ENCODE measurements around the gene TRMT10B. TPM values are rescaled to one million over a fixed set of nuclear protein-coding genes. Genes with fewer than 3 reads are reported as not detected.

TRMT10B gene
- total and polyA plus RNA-seq, 2 donors (not counting 1 experiment from before 2014, with no cell fraction given) = 5.6 to 7.5 TPM

DNA sequence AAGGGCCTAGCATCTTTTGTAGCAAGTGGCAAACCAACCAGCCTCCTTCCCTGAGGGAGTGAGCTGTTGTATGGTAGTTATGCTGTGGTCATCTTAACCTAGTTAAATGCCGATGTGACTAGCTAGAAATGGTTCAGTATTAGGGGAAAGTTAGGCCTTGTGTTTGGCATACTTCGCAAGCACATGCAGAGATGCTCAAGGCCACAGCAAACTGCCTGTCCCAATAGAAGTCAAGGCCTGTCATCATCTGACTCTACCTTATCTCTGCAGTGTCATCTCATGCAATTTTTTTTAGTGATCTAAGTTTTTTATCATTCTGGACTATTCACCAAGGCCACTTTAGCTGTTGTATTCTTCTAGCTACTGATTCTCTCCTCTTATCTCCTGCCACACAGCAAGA, 36.5 kb downstream of the TRMT10B start:
- no peak overlapping the region for H2AFZ ChIP-seq (ENCODE audit: low read length)
- no peaks in the 10 kb centered on the region for H3K36me3 ChIP-seq (ENCODE audit: control insufficient read depth, insufficient read depth, low read length)
- H4K20me1 ChIP-seq (ENCODE audit: control insufficient read depth, extremely low read depth, insufficient read depth, low read length) = no peaks in the 10 kb centered on the region
- no peak overlapping the region for H3K27ac ChIP-seq (ENCODE audit: insufficient read depth, low read length)
- H3K27me3 ChIP-seq (ENCODE audit: control insufficient read depth, insufficient read depth, low read length) = no peaks in the 10 kb centered on the region
- H3K79me2 ChIP-seq (ENCODE audit: control insufficient read depth, insufficient read depth, low read length) = no peaks in the 10 kb centered on the region
- no peaks in the 10 kb centered on the region for H3K9me3 ChIP-seq (ENCODE audit: control insufficient read depth, insufficient read depth, low read depth, low read length)
- no peak for DNase-seq (ENCODE audit: low read depth in 2 of 2)
- no peak overlapping the region for H3K9ac ChIP-seq (ENCODE audit: insufficient read depth, low read length)
- H3K4me3 ChIP-seq (replicated peaks in 1 of 4; ENCODE audit: control extremely low read depth in 1 of 4, insufficient read depth in 1 of 4, low read depth in 3 of 4, low read length in 4 of 4) = no peak overlapping the region
- TF ChIP-seq, protein P1, sequence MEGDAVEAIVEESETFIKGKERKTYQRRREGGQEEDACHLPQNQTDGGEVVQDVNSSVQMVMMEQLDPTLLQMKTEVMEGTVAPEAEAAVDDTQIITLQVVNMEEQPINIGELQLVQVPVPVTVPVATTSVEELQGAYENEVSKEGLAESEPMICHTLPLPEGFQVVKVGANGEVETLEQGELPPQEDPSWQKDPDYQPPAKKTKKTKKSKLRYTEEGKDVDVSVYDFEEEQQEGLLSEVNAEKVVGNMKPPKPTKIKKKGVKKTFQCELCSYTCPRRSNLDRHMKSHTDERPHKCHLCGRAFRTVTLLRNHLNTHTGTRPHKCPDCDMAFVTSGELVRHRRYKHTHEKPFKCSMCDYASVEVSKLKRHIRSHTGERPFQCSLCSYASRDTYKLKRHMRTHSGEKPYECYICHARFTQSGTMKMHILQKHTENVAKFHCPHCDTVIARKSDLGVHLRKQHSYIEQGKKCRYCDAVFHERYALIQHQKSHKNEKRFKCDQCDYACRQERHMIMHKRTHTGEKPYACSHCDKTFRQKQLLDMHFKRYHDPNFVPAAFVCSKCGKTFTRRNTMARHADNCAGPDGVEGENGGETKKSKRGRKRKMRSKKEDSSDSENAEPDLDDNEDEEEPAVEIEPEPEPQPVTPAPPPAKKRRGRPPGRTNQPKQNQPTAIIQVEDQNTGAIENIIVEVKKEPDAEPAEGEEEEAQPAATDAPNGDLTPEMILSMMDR (conservative IDR thresholded peaks at IDR 0.05 in 1 of 2, IDR thresholded peaks at IDR 0.05 in 1 of 2; ENCODE audit: low read depth in 1 of 2, low read length in 2 of 2) = no peak
- no peak for TF ChIP-seq EZH2 (IDR thresholded peaks at IDR 0.05; ENCODE audit: low read length, missing control alignments)
- no peak overlapping the region for H3K4me2 ChIP-seq (ENCODE audit: extremely low read depth, insufficient read depth, low read length)
- no peaks in the 10 kb centered on the region for H3K4me1 ChIP-seq (ENCODE audit: control insufficient read depth, extremely low read depth, insufficient read depth, low read length)

DNA sequence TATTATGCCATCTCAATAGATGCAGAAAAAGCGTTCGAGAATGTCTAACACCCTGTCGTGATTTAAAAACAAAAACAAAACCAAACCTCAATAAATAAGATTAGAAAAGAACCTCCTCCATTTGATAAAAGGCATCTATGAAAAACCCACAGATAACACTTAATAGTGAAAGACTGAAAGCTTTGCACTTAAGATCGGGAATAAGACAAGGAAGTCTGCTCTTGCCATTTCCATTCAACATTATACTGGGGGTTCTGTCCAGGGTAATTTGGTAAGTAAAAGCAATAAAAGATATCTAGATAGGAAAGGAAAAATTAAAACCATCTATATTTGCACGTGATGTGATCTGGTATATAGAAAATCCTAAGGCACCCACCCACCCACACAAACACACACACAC, 38.5 kb downstream of the TRMT10B start:
- DNase-seq (ENCODE audit: low read depth in 2 of 2) = no peak
- no peak overlapping the region for H3K4me2 ChIP-seq (ENCODE audit: extremely low read depth, insufficient read depth, low read length)
- H2AFZ ChIP-seq (ENCODE audit: low read length) = no peak overlapping the region
- no peak overlapping the region for H3K27ac ChIP-seq (ENCODE audit: insufficient read depth, low read length)
- H3K36me3 ChIP-seq (ENCODE audit: control insufficient read depth, insufficient read depth, low read length) = no peaks in the 10 kb centered on the region
- no peaks in the 10 kb centered on the region for H3K79me2 ChIP-seq (ENCODE audit: control insufficient read depth, insufficient read depth, low read length)
- H4K20me1 ChIP-seq (ENCODE audit: control insufficient read depth, extremely low read depth, insufficient read depth, low read length) = no peaks in the 10 kb centered on the region
- no peaks in the 10 kb centered on the region for H3K4me1 ChIP-seq (ENCODE audit: control insufficient read depth, extremely low read depth, insufficient read depth, low read length)
- no peak overlapping the region for H3K4me3 ChIP-seq (replicated peaks in 1 of 4; ENCODE audit: control extremely low read depth in 1 of 4, insufficient read depth in 1 of 4, low read depth in 3 of 4, low read length in 4 of 4)
- H3K9me3 ChIP-seq (ENCODE audit: control insufficient read depth, insufficient read depth, low read depth, low read length) = no peaks in the 10 kb centered on the region
- no peak for TF ChIP-seq EZH2 (IDR thresholded peaks at IDR 0.05; ENCODE audit: low read length, missing control alignments)
- TF ChIP-seq, protein P1 (conservative IDR thresholded peaks at IDR 0.05 in 1 of 2, IDR thresholded peaks at IDR 0.05 in 1 of 2; ENCODE audit: low read depth in 1 of 2, low read length in 2 of 2) = no peak
- no peak overlapping the region for H3K9ac ChIP-seq (ENCODE audit: insufficient read depth, low read length)
- no peaks in the 10 kb centered on the region for H3K27me3 ChIP-seq (ENCODE audit: control insufficient read depth, insufficient read depth, low read length)

DNA sequence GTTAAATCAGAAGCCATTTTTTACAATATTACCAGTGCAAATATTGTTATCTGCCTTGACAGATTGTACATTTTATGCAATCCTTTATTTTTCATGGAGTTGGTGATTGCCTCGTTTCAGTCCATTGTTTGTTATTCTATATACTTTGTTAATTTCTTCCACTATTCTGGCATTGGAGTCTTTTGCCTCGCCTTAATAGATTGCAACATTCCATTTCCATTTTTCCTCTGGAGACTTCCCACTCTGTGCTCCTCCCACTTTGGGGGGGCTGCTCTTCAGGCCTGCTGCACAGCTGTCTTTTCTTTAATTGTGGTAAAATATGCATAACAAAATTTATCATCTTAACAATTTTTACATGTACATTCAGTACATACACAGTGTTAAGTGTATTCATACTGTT, 42.6 kb downstream of the TRMT10B start:
- no peak for TF ChIP-seq EZH2 (IDR thresholded peaks at IDR 0.05; ENCODE audit: low read length, missing control alignments)
- TF ChIP-seq, protein P1 (conservative IDR thresholded peaks at IDR 0.05 in 1 of 2, IDR thresholded peaks at IDR 0.05 in 1 of 2; ENCODE audit: low read depth in 1 of 2, low read length in 2 of 2) = no peak
- no peaks in the 10 kb centered on the region for H3K9me3 ChIP-seq (ENCODE audit: control insufficient read depth, insufficient read depth, low read depth, low read length)

More for the DNA sequence above, 42.6 kb downstream of the TRMT10B start:
- no peak overlapping the region for H3K4me2 ChIP-seq (ENCODE audit: extremely low read depth, insufficient read depth, low read length)
- H3K9ac ChIP-seq (ENCODE audit: insufficient read depth, low read length) = no peak overlapping the region
- no peaks in the 10 kb centered on the region for H4K20me1 ChIP-seq (ENCODE audit: control insufficient read depth, extremely low read depth, insufficient read depth, low read length)
- no peak overlapping the region for H3K27ac ChIP-seq (ENCODE audit: insufficient read depth, low read length)
- no peak overlapping the region for H2AFZ ChIP-seq (ENCODE audit: low read length)
- no peaks in the 10 kb centered on the region for H3K27me3 ChIP-seq (ENCODE audit: control insufficient read depth, insufficient read depth, low read length)
- no peaks in the 10 kb centered on the region for H3K36me3 ChIP-seq (ENCODE audit: control insufficient read depth, insufficient read depth, low read length)
- no peak for DNase-seq (ENCODE audit: low read depth in 2 of 2)
- peaks cover 5% of the 10 kb centered on the region for H3K79me2 ChIP-seq (ENCODE audit: control insufficient read depth, insufficient read depth, low read length)
- H3K4me3 ChIP-seq (replicated peaks in 1 of 4; ENCODE audit: control extremely low read depth in 1 of 4, insufficient read depth in 1 of 4, low read depth in 3 of 4, low read length in 4 of 4) = no peak overlapping the region
- H3K4me1 ChIP-seq (ENCODE audit: control insufficient read depth, extremely low read depth, insufficient read depth, low read length) = no peaks in the 10 kb centered on the region

Data from fibroblast of lung (primary cell).